ENCODE data around the gene SPPL3.

The SPPL3 gene

DNA sequence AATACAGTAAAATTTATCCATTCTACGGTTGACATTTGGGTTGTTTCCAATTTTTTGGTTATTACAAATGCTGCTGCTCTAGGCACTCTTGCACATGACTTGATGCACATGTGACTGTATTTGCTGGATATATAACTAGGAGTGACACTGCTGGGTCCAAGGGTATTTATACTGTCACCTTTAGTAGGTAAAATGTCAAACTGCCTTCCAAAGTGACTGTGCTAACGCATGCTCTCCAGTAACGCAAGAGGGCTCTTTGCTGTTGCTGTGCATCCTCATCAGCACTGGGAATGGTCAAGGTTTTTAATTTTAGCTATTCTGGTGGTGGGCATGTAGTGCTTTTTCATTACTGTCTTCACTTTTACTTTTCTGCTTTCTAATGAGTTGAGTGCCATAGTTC lies 116.3 kb downstream of the SPPL3 start:
- no peak for DNase-seq (ENCODE audit: low read depth, low spot score)

DNA sequence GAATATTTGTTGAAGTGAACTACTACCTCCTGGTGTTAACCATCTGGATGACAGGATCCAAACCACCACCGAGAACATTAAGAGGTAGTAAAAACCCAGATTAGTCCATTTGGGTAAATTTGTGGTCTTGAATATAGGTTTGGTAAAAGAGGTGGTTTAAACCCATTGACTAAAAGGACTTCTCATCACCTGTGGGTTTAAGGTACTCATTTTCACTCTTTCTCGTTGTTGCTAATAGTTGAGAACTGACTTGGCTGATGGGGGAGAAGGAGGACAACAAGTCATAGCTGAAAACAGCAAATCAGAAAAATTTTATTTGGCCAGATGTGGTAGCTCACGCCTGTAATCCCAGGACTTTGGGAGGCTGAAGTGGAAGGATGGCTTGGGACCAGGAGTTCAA lies 119.4 kb downstream of the SPPL3 start:
- no peak for DNase-seq (ENCODE audit: low read depth, low spot score)

DNA sequence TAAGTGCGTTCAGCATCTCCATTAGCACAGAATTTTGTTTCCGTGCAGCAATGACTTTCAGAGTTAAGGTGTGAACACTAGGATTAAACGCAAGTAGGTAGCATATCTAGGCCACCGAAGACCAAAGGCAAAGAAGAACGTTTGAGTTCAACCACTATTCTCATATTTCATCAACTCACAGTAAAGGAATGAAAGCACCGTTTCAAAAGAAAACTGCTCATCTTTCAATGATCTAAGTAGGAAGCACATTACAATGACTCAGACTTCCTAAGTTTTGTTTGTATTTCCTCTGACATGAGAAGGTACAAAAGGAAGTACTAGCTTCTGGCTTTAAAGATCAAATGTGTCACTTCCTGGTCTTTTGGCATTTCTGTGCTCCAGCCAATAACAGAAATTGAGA lies 121.0 kb downstream of the SPPL3 start:
- DNase-seq (ENCODE audit: low read depth, low spot score), result no peak

DNA sequence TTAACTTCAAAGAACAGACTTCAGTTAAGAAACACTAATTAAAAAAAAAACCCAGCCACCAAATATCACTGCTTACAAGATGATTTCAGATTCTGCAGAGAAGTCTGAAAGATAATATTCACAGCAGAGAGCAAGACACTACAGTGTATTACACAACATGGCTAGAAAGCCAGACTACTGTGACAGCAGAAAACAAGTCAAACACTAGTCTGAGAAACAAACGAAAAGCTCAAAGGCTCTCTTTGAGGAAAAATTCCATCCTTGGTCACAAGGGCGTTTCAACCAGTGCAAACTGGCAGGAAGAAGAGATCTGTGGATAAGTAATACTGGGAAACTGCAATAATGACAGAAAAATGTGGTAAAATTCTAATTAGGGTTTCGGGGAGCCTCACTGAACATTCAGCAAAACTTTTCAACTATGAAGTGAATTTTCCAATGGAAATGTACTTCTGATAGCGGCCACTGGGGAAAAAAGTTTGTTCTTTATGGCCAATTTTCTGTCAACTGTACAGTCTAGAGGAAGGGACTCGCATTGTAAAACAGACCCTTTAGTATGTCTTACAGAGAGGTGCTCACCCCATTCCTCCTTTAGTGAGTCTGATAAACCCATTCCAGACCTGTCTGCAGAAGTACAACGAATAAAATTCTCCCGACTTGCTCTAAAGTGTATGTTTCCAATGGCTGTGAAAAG lies 128.2 kb downstream of the SPPL3 start:
- DNase-seq (ENCODE audit: low read depth, low spot score), result no peak

DNA sequence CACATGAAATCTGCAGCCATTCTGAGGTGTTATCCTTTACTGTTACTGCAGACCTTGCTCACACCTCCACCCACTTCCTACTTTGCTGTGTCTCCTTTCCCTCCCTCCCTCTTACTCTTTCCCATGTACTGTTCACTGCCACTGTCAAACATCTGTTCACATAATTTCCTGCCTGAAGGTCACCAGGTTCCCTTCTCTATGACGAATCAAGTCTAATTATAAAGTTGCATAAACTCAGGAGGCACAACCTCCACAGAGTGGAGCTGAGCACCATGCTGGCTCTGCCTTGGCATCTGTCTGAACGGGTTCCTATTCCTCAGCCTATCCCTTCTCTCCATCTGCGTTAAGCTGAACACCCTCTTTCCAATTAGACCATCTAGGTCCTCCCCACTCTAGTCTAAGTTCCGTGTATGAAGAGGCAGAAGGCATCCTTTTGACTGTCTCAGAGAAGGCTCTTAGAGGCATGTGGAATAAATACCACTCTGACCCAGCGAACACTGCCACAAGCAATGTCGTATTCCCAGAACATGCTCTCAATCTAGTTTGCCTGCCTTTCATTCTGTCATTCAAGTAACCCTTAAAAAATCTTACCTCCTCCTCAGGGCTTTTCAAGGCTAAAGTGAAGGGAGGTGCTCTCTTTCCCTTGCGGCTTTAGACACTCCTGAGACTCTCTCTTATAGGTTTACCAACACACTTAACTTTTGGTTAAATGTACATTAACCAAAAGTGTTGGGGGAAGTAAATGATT lies 129.8 kb downstream of the SPPL3 start:
- no peak for DNase-seq (ENCODE audit: low read depth, low spot score)

DNA sequence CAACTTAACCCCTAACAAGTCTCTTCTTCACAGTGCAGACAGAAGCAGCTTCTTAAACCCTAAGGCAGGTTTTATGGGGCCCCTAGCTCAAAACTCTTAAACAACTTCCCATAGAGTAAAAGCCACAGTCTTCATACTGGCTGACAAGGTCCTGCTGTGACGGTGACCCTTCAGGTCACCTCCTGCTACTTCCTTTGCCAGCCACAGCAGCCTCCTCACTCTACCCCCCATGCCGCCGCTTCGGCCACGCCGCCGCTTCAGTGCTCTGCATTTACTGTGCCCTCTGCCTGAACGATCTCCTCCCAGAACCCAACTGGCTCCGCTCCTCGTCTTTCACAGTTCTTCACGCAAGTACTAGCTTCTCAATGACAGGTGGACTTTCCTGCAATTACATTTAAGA lies 133.1 kb downstream of the SPPL3 start:
- no peak for DNase-seq (ENCODE audit: low read depth, low spot score)

DNA sequence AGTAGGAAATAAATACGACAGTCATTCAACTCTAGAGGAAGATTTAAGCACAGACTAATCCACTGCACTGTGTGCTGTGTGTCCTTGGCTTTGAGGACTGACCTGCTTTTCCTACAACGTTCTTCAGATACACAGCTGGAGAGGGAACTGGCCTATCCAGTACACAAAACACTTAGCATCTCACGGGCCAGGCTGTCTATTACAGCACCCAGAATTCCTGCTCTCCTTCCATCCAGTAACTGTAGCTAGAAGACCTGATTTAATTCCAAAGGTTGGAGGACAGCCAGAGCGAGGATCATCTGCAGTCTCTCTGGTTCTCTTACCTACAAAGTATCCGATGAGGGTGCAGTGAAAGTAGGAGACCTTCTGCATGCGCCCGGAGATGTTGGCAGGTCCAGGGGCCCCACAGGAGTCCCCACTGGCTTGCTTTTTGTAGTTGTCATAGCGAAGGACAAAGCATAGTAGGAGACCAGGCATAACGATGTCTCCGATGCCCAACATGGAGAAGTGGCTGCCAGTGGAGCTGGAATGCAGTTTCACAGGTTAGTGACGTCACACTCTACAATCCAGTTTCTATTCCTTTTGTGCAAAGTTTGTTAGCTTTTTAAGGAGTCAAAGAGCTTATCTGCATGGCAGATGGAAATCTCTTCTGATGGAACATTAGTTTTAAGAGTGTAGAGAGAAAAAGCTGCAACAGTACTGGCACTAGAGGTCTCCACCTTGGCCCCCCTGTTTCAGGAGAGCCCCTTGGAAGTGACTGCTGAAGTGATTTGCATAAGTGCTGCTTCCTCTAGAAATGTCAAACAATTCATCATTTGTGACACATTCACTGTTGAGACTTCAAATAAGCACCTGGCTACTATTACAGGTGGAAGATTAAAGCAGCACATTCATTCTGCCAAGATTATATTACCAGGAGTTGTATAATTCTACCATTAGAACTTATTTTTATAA lies 136.8 kb downstream of the SPPL3 start:
- DNase-seq (ENCODE audit: low read depth, low spot score), result no peak

DNA sequence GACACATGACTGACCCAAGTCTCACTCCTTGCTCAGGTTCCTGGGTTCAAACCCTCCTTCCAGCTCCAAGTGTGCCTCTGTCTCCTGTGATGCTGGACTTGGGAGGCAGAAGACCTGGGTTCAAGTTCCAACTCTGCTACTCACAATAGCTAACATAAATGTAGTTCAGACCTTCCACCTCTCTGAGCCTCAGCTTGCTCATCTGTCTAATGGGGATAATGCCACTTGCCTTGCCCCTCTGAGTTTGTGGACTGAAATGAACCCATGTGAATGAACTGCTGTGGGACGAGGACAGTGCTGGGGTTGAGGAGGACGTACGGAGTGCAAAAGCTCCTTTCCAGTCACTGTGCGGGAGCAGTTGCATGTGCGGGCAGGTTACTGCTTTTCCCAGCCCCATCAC lies 137.6 kb downstream of the SPPL3 start:
- no peak for DNase-seq (ENCODE audit: low read depth, low spot score)

DNA sequence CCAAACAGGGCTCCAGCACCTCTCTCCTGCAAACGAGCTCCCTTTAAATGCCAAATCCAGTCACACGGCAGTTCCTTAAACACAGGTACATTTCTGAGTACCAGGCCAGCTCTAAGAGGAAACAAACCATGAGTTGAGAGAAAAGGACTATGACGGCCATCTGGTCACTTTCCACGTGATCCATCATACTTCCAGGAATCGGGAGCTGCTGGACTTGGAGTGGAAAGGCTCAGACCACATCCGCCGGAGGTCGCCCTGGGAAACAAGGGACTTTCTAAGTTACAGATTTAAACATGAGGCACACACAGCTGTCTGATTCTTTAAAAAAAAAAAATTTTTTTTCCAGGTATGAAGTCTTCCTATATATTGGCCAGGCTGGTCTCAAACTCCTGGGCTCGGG lies 139.3 kb downstream of the SPPL3 start:
- DNase-seq (ENCODE audit: low read depth, low spot score), result no peak

DNA sequence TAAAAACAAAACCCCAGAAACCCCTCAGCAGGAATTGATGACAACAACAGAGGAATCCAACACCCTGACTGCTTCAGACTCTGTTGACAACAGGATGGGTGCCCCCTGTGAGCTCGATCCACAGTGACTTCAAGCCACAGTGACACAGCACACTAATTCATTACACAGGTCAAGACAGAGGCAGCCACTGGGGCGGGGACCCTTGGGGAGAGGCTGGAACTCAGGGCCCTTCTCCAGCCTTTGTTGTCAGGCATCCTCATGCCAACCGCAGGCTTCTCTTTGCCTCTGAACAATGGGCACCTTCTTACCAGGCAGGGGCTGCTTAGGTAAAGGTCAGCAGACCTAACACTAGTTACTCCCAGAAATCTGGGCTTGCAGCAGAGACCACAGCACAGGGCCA lies 140.9 kb downstream of the SPPL3 start:
- no peak for DNase-seq (ENCODE audit: low read depth, low spot score)

DNA sequence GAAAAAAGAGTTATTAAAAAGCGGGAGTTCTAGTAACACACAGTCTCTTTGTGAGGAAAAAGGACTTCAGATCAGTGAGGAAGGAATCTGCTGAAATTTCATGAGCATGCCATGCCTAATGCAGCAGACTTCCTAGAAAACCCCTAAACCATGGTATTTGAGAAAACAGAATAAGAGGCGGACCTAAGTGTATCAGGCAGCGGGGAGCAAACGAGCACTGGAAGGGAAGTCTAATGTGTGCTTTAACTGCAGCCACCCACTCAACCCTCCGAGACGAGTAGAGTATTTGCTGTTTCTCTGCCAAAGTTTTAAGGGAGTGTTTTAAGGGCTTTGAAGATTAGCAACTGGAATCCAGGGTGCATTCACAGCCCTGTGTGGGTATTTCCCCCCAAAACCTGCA lies 142.1 kb downstream of the SPPL3 start:
- no peak for DNase-seq (ENCODE audit: low read depth, low spot score)

DNA sequence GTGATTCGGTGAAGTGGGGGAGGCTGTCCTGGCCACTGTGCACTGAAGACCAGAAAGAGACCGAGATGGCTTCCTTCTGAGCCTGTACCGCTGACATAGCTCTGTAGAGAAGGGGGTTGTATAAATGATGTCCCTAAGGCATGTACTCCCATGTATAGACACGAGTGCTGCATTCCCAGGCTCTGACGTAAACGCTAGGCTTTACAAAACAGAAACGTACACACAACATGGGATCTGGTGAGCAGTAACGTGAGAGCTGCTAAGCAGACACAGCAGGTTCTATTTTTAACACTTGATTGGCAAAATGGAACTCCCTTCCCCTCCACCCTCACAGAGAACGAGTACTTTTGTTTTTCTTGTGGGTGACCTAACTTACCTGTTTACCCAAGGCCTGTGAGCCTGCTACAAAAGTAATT lies 142.6 kb downstream of the SPPL3 start:
- DNase-seq (ENCODE audit: low read depth, low spot score), result no peak

DNA sequence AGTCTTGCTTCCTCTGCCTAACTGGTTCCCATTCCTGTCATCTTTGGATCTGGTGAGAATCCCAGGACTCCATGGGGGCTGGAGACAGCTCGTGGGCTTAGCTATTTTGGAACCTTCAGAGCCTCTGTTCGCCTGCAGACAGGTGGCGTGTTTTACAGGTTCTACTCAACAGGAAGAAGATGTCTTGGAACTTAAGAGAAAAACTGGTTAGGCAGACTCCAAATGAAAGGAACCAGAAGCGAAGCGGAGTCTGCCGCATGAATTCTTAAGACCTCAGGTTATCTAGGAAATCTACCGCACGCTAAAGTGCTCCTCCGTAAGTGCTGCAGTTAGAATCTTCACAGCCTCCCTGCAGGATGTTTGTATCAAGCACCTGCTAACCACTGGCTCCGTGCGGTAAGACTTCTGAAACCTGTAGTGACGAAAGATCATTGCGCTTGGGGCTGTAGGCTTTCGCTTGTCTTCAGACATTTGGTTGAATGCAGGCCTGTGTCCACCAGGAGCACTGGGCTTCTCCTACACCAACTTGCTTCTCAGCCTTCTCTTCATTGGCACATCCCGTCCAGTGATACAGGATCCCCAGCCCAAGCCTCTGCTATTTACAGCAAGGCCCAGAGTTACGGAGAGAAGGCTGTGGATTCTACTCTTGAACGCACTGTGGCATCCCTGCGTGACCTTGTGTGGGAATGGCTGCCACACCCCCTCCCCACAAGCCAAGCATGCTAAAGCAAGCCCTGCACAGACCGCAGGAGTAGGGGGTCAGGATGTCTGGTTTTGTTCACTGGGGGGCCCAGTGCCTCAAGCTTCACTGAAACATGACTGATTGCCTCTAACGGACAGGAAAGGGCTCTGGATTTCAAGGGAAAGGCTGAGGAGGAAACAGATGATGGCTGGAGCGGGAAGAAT lies 143.6 kb downstream of the SPPL3 start:
- DNase-seq (ENCODE audit: low read depth, low spot score), result no peak

DNA sequence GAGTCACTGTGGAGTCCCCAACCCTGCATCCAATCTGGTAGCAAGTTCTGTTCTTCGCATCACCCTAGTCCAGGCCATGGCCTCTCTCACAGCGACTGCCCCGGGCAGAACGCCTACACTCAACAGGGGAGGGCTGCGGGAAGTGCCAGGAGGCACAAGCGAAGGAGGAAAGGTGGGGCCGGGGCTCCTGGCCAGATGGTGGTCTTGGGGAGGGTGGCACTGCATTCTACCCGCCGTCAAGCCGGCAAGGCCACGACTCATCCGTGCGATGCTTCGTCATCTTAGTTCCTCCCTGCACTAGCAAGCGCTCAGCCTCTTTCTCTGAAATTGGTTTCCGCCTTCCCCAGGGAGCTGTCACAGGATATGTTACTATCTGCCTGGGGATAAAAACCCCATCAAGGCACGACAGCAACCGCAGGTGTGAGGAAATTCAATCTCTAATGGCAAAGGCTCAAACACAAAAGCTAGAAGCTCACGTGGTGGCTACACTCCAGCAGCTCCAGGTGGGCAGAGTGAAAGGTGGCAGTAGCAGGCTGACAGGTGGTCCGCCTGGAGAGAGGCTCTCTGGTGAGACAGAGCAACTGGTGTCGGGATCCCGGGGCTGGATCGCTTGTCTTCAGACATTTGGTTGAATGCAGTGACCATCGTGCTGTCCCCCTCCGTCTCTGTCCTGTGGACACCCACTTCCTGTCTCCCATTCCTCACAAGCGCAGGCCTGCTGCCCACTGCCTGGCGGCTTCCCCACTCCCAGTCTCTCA lies 144.4 kb downstream of the SPPL3 start:
- DNase-seq (ENCODE audit: low read depth, low spot score), result no peak

DNA sequence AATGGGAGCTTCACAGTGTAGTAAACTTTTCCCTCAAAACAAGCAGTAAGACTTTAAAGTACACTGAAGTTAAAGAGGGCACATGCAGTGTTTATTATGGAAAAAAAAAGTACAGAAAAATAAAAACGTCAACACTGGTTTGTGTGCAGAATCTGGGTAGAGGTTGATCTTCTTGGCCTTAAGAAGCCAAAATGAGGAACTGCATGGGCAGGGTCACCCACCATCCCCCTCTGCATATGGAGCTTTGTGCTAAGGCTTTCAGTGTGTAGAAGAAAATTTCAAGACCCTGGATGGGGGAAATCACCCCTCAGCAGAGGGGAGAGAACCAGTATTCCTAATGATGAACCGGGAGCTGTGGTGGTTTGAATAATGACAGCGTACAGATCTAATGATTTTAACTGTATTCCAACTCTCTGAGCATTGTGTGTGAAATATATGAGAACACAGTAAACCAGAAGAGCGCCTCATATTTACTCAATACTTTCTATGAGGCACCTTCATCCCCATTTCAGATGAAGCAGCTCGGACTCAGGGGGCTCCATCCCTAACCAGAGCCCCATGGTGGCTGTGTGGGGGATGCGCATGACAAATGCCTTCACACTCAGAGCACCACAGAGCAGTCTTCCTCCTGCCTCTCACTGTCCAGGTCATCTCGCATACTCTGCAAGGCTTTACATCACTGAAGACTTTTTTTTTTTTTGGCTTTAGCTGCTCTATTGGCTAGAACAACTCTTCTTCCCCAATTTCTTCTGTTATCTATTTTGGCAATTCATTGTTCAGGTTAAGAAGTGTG lies 145.2 kb downstream of the SPPL3 start:
- DNase-seq (ENCODE audit: low read depth, low spot score), result no peak

DNA sequence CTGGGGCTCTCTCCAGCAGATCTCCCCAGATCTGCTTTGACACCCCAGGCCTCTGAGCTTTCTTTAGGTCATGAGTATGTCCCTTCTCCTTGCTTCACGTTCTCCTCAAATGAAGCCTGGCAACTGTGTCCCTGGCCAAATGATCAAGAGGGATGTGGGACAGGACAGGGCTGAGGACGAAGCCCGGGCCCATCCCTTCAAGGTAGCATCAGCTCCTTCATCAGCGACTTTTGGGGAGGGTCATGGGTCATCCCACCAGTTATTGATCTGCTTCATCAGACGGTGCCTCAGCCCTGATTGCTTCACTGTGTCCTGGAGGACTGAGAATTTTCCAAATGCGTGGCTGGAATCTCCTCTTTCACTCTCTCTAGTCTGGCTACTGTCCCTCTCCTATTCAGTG lies 146.2 kb downstream of the SPPL3 start:
- no peak for DNase-seq (ENCODE audit: low read depth, low spot score)

DNA sequence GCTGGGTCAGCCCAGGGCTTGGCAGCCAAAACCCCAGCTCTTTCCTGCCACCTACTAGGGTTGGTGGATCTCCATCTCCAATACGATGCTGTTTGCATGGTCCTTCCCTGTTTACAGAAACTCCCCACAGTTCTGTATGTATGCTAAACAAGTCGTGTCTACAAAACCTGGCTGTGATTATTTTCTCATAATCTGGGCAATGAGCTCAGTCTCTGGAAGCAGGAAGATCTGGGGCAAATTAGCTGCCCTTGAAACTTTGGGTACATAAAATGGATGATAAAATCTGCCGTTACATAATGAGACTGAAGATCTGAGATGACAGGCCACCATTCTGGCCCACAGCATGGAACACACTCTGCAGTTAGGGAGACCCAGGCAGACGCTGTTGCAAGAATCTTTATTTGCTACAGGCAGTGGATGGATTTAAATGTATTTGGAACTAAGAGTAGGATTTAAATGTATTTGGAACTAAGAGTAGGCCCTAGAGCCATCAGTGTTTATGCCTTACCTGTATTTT lies 146.9 kb downstream of the SPPL3 start:
- DNase-seq (ENCODE audit: low read depth, low spot score), result no peak

DNA sequence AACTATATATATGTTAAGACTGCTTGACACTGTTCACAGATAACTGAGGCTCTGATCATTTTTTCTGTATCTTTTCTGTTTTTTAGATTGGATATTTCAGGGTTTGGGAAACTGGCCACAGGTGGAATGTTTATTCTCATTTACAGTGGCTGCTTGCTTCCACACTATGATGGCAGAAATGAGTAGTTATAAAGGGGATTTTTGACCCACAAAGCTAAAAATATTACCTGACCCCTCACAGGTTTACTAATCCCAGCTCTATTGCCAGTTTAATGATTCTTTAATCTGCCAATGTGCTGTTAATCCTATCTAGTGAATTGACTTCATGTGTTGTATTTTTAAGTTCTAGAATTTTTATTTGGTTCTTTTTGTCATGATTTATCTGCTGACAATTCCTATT lies 148.9 kb downstream of the SPPL3 start:
- no peak for DNase-seq (ENCODE audit: low read depth, low spot score)

DNA sequence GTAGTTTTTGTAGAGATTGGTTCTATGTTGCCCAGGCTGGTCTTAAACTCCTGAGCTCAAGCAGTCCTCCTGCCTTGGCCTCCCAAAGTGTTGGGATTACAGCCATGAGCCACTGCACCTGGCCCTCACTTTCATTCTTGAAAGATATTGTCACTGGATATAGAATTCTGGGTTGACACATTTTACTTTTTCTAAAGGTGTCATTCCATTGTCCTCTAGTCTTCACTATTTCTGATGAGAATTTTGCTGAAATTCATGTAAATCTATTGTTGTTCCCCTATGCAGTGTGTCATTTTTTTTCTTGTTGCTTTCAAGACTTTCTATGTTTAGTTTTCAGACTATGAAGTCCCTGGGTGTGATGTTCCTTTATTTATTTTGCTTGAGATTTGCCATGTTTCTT lies 149.4 kb downstream of the SPPL3 start:
- no peak for DNase-seq (ENCODE audit: low read depth, low spot score)

DNA sequence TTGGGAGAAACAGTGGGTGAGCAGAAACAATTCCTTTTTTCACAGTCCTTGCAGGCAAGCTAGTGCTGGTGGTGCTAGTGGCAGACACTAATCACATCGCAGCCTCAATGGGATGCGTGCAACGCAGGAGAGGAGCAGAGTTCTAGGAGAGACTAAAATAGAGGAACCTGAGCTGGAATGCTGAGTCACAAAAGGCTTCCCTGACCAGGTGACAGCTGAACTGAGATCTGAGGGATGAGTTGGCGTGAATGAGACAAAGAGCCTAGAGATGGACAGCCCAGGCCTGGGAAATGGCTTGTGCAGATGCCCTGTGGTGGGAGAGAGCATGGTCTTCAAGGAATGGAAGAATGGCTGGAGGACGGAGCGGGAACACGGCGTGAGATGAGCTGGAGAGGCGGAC lies 152.8 kb downstream of the SPPL3 start:
- no peak for DNase-seq (ENCODE audit: low read depth, low spot score)

All from activated naive CD8-positive, alpha-beta T cell treated with anti-CD3 and anti-CD28 coated beads, Interleukin-2, amount 50 U/mL, for 16 hours (primary cell).